HK-2 (cell line): ENCODE data around the gene P2RY11.

Experiments
- DNase-seq: peaks from one replicate; pipeline ENCODE4 v3.0.0-alpha.2; 2018; ENCODE audit not compliant: unreplicated experiment

The P2RY11 gene

GRCh38 chr19:10111405-10111811 is at the start of gene P2RY11:
TSS of gene P2RY11 (plus strand) at chr19:10111693. CDS start at chr19:10111722, 29 bp downstream.
- no peak for DNase-seq

GRCh38 chr19:10061717-10062310 is 49.7 kb upstream of the P2RY11 start:
- peak; percentile 51 for DNase-seq

- DNase-seq: no peak
These were observed 43.3 kb upstream of the P2RY11 start for GRCh38 chr19:10068205-10068604.

- DNase-seq: no peak
These were observed 42.4 kb upstream of the P2RY11 start for GRCh38 chr19:10069046-10069445.

GRCh38 chr19:10070730-10071446 is 40.6 kb upstream of the P2RY11 start:
- no peak for DNase-seq

GRCh38 chr19:10074153-10074552 is 37.3 kb upstream of the P2RY11 start:
- DNase-seq: no peak

- no peak for DNase-seq
These were observed 35.0 kb upstream of the P2RY11 start for GRCh38 chr19:10076535-10076934.

- no peak for DNase-seq
These were observed 33.2 kb upstream of the P2RY11 start for GRCh38 chr19:10078329-10078728.

GRCh38 chr19:10079031-10079453 is 32.5 kb upstream of the P2RY11 start:
- DNase-seq: no peak

GRCh38 chr19:10083911-10084310 is 27.6 kb upstream of the P2RY11 start:
- DNase-seq: no peak

- no peak for DNase-seq
These were observed 26.7 kb upstream of the P2RY11 start for GRCh38 chr19:10084803-10085202.

GRCh38 chr19:10085641-10086590 is 25.6 kb upstream of the P2RY11 start, which contains the start of gene SHFL:
TSS of gene SHFL (plus strand) at chr19:10086317. CDS start at chr19:10086428, 111 bp downstream.
- DNase-seq: peak; percentile 48

GRCh38 chr19:10086591-10087192 is 24.8 kb upstream of the P2RY11 start:
- DNase-seq: no peak

- DNase-seq: no peak
These were observed 24.0 kb upstream of the P2RY11 start for GRCh38 chr19:10087296-10088061.

GRCh38 chr19:10088949-10089554 is 22.4 kb upstream of the P2RY11 start:
- no peak for DNase-seq

GRCh38 chr19:10089801-10090375 is 21.6 kb upstream of the P2RY11 start:
- DNase-seq: no peak

GRCh38 chr19:10091370-10091687 is 20.2 kb upstream of the P2RY11 start:
- no peak for DNase-seq

- no peak for DNase-seq
These were observed 19.4 kb upstream of the P2RY11 start for GRCh38 chr19:10091895-10092641.

GRCh38 chr19:10092648-10093294 is 18.7 kb upstream of the P2RY11 start:
- DNase-seq: no peak
